Measurements from ENCODE around the gene C1orf105. TPM values are rescaled to one million over a fixed set of nuclear protein-coding genes. Genes with fewer than 3 reads are reported as not detected.
A peak's percentile ranks its signal among the peaks of the same experiment; 100 is the strongest.

C1orf105 gene
- total and polyA plus RNA-seq, 2 of the 13 experiments (the other 11 are each of a cell fraction or from before 2014, with no cell fraction given), result 0.15 to 0.45 TPM

DNA sequence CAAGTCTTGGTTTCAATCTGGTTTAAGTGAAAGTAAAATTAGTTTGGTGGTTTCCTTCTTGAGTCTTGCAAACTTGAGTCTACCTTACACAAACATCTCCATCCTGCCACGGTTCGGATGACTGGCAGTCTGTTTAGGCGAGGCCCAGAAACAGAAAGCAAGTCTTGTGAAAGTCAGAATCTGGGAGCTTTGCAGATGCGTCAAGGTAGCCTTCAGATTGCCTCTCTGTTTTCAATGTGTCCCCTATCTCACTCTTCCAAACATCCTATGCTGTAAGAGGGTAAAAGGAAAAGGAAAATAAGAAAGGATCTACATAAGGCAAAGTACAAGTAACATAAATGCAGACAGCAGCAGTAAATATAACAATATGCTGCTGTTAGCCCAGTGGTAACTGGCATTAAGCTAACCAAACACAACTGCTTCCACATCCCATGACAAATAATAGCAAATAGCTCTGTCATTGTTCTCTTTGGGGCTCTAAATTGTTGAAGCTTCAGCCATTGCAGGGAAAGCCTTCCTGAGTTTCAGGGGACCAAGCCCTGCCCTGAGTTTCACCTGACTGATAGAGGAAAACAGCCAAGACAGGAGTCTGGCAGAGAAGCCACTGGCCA lies 26.2 kb upstream of the C1orf105 start:
- no TSS peak for BruUV-seq (replicated peaks)
- Histone ChIP-seq H3K9ac (ENCODE audit: insufficient read depth, low read depth, low read length) (no peak overlapping the region), H3K27ac (ENCODE audit: extremely low read length, insufficient read depth, low read length) (no peak overlapping the region), H3K4me2 (ENCODE audit: low read depth, low read length) (no peak overlapping the region), H3K36me3 (replicated peaks in 1 of 2; ENCODE audit: control insufficient read depth in 1 of 2, insufficient read depth in 2 of 2, low read length in 2 of 2) (no peaks in the 10 kb centered on the region), H2AFZ (ENCODE audit: low read length) (no peak overlapping the region), H4K20me1 (ENCODE audit: insufficient read depth, low read length) (no peaks in the 10 kb centered on the region), H3K27me3 (ENCODE audit: control insufficient read depth in 1 of 2, insufficient read depth in 2 of 2, low read length in 2 of 2) (no peaks in the 10 kb centered on the region; a peak in 1 of 5 replicates), H3K9me3 (ENCODE audit: low read length) (no peaks in the 10 kb centered on the region), H3K4me1 (ENCODE audit: insufficient read depth, low read length) (peaks cover 28% of the 10 kb centered on the region), H3K4me3 (replicated peaks in 1 of 3; ENCODE audit: insufficient read depth in 1 of 3, low read depth in 2 of 3, low read length in 3 of 3) (no peak overlapping the region), H3K79me2 (ENCODE audit: insufficient read depth, low read length) (no peaks in the 10 kb centered on the region)
- no peak for ATAC-seq
- ChIA-PET CTCF (ENCODE audit: low intra/inter-chr PET ratio, low total read pairs) (no interaction called here), POLR2A (no interaction called here)
- in situ Hi-C loops (cut with HindIII; ENCODE audit: extremely low pct_ligation_motif_present, low pct_unique_long_range_greater_than_20kb), result loop anchor here (10.0 kb wide), 1 partner anchor 389 kb away; no protein-coding TSS in a partner anchor
- intact Hi-C loops (cut with micrococcal nuclease; ENCODE audit: unreplicated experiment), result no loop called here
- FAIRE-seq, result no peak
- TF ChIP-seq ZNF552 (CRISPR knock-in tag; IDR thresholded peaks at IDR 0.05; ENCODE audit: borderline replicate concordance) (no peak), SOX13 (IDR thresholded peaks at IDR 0.05) (no peak), SOX13 (CRISPR knock-in tag; conservative IDR thresholded peaks at IDR 0.05 in 1 of 2, IDR thresholded peaks at IDR 0.05 in 1 of 2) (peak in 1 of 2 experiments; percentile 22; a peak in 1 of 4 replicates)
- DNase-seq (ENCODE audit: low spot score), result peak; percentile 4
- 30% methylated on average over 4 of the region's 4 CpGs for WGBS (ENCODE audit: low lambda C conversion rate)

DNA sequence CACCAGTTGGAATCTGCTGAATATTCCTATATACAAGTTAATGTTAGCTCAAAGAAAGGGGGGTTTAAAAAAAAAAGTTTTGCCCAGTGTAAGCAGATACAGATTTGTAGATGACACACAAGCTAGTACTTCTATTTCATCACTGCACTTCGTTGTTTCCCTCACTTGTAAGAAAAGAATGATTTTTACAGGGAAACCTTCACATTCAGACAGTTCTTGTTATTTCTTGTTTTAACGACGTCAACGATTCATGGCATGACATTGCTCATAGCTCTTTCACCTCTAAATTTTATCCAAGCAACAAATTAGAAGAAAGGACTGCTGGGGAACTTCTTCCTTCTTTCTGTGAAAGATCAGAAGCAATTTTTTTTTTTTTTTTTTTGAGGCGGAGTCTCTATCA lies 25.7 kb upstream of the C1orf105 start:
- ATAC-seq, result no peak
- intact Hi-C loops (cut with micrococcal nuclease; ENCODE audit: unreplicated experiment) (loop anchor here (5.0 kb wide), 1 partner anchor 128 kb away; no protein-coding TSS in a partner anchor), in situ Hi-C loops (cut with HindIII; ENCODE audit: extremely low pct_ligation_motif_present, low pct_unique_long_range_greater_than_20kb) (loop anchor here (10.0 kb wide), 1 partner anchor 390 kb away; no protein-coding TSS in a partner anchor)
- Histone ChIP-seq H3K4me3 (replicated peaks in 1 of 3; ENCODE audit: insufficient read depth in 1 of 3, low read depth in 2 of 3, low read length in 3 of 3) (no peak overlapping the region), H3K9ac (ENCODE audit: insufficient read depth, low read depth, low read length) (no peak overlapping the region), H3K27me3 (ENCODE audit: control insufficient read depth in 1 of 2, insufficient read depth in 2 of 2, low read length in 2 of 2) (no peaks in the 10 kb centered on the region; a peak in 1 of 5 replicates), H3K4me2 (ENCODE audit: low read depth, low read length) (no peak overlapping the region), H3K9me3 (ENCODE audit: low read length) (no peaks in the 10 kb centered on the region), H4K20me1 (ENCODE audit: insufficient read depth, low read length) (no peaks in the 10 kb centered on the region), H3K4me1 (ENCODE audit: insufficient read depth, low read length) (peaks cover 32% of the 10 kb centered on the region), H2AFZ (ENCODE audit: low read length) (no peak overlapping the region), H3K79me2 (ENCODE audit: insufficient read depth, low read length) (no peaks in the 10 kb centered on the region), H3K27ac (ENCODE audit: extremely low read length, insufficient read depth, low read length) (no peak overlapping the region), H3K36me3 (replicated peaks in 1 of 2; ENCODE audit: control insufficient read depth in 1 of 2, insufficient read depth in 2 of 2, low read length in 2 of 2) (no peaks in the 10 kb centered on the region)
- CTCF ChIA-PET (ENCODE audit: low intra/inter-chr PET ratio, low total read pairs), result no interaction called here
- POLR2A ChIA-PET, result no interaction called here
- DNase-seq (ENCODE audit: low spot score), result no peak
- TF ChIP-seq MTA3 (CRISPR knock-in tag; IDR thresholded peaks at IDR 0.05), result no peak
- TF ChIP-seq ZNF18 (CRISPR knock-in tag; IDR thresholded peaks at IDR 0.05; ENCODE audit: insufficient replicate concordance), result no peak
- TF ChIP-seq ZNF879 (CRISPR knock-in tag; IDR thresholded peaks at IDR 0.05), result no peak
- TF ChIP-seq AGO2 (optimal IDR thresholded peaks at IDR 0.05; ENCODE audit: low read depth, low read length), result no peak
- no peak for TF ChIP-seq ZNF432 (CRISPR knock-in tag; IDR thresholded peaks at IDR 0.05; ENCODE audit: borderline replicate concordance)
- no peak for TF ChIP-seq SIN3A (IDR thresholded peaks at IDR 0.05; ENCODE audit: borderline replicate concordance, low read depth, low read length)
- no peak for TF ChIP-seq HOXA9 (CRISPR knock-in tag; IDR thresholded peaks at IDR 0.05; ENCODE audit: borderline replicate concordance)
- TF ChIP-seq SMAD3 (CRISPR knock-in tag; IDR thresholded peaks at IDR 0.05), result no peak
- TF ChIP-seq ZNF549 (CRISPR knock-in tag; IDR thresholded peaks at IDR 0.05), result no peak
- no peak for TF ChIP-seq ZMYM2 (CRISPR knock-in tag; IDR thresholded peaks at IDR 0.05)
- no peak for FAIRE-seq
- 78% methylated on average over 5 of the region's 5 CpGs for WGBS (ENCODE audit: low lambda C conversion rate)
- no TSS peak for BruUV-seq (replicated peaks)

Data from HepG2 (cell line).